Muscle layer of duodenum (tissue), 2 donors: ENCODE results near the gene COL6A2.
"Not testable (repeated sequence)": the region's sequence is repeated elsewhere in the genome, so short reads cannot be mapped to it uniquely, and the experiment has no call there.

Experiments used
- H3K27ac ChIP-seq: one replicate; pipeline ENCODE4 v1.7.0; 2013; ENCODE audit warnings: mild to moderate bottlenecking, low read length
- H3K27me3 ChIP-seq: one replicate; pipeline ENCODE4 v1.7.0; 2013; ENCODE audit warnings: low read depth, mild to moderate bottlenecking, control low read depth, low read length
- H3K36me3 ChIP-seq, 2 donors: one replicate each; pipeline ENCODE4 v1.7.0; 2013; ENCODE audit warnings: low read length in 2 of 2, control low read depth in 1 of 2, mild to moderate bottlenecking in 1 of 2; ENCODE audit not compliant: insufficient read depth in 2 of 2, control insufficient read depth in 1 of 2
- H3K4me1 ChIP-seq, 2 donors: one replicate each; pipeline ENCODE4 v1.7.0; 2013; ENCODE audit warnings: low read length in 2 of 2, mild to moderate bottlenecking in 2 of 2, control low read depth in 1 of 2, moderate library complexity in 1 of 2; ENCODE audit not compliant: insufficient read depth in 2 of 2, control insufficient read depth in 1 of 2
- H3K4me3 ChIP-seq, 2 donors: one replicate each; pipeline ENCODE4 v1.7.0; 2013; ENCODE audit warnings: low read length in 2 of 2, low read depth in 1 of 2, mild to moderate bottlenecking in 1 of 2
- H3K9me3 ChIP-seq, 2 donors: one replicate each; pipeline ENCODE4 v1.7.0; 2013; ENCODE audit warnings: low read length in 2 of 2, control low read depth in 1 of 2, mild to moderate bottlenecking in 1 of 2; ENCODE audit not compliant: control insufficient read depth in 1 of 2
- donor health status: healthy.

Gene COL6A2

GRCh38 chr21:46069166-46069565, 28.7 kb upstream of the COL6A2 start:
- Histone ChIP-seq H3K27ac (no peak overlapping the region), H3K4me1 (peaks cover 0 to 30% of the 10 kb centered on the region in 2 donors), H3K4me3 (no peak overlapping the region), H3K9me3 (no peaks in the 10 kb centered on the region), H3K27me3 (no peaks in the 10 kb centered on the region), H3K36me3 (peaks cover 0 to 4% of the 10 kb centered on the region in 2 donors)

DNA sequence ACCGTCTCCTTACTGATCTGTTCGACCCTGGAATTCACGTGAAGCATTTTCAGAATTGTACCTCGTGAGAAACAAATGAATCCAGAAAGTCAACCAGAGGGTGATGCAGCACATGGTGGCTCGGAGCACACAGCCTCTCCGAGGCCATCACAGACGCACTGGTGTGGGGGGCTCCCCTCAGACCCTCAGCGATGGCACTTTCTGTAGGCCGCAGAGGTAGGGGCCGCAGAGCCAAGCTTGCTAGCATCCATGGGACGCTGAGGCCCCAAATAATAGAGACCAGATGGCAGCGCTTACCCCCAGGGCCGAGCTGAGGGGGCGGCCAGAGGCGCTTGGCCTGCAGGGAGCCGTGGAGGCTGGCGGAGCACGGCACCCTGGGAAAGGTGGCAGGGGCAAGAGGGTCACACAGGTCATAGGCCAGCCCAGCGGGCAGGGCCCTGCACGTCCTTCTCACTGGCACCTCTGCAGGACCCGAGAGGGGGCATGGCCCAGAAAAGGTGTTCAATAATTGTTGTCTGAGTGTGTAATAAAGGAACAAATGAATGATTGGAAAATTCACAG, 28.1 kb upstream of the COL6A2 start:
- no peak overlapping the region for H3K4me3 ChIP-seq
- peaks cover 0 to 30% of the 10 kb centered on the region in 2 donors for H3K4me1 ChIP-seq
- H3K36me3 ChIP-seq, result peaks cover 0 to 4% of the 10 kb centered on the region in 2 donors
- no peak overlapping the region for H3K27ac ChIP-seq
- H3K27me3 ChIP-seq, result no peaks in the 10 kb centered on the region
- no peaks in the 10 kb centered on the region for H3K9me3 ChIP-seq

GRCh38 chr21:46071082-46071481, 26.8 kb upstream of the COL6A2 start:
- Histone ChIP-seq H3K9me3 (no peaks in the 10 kb centered on the region), H3K4me1 (peaks cover 0 to 23% of the 10 kb centered on the region in 2 donors), H3K27ac (no peak overlapping the region), H3K36me3 (no peaks in the 10 kb centered on the region), H3K4me3 (no peak overlapping the region), H3K27me3 (no peaks in the 10 kb centered on the region)

- not testable (repeated sequence) for H3K27me3 ChIP-seq, H3K36me3 ChIP-seq, H3K4me3 ChIP-seq, H3K9me3 ChIP-seq, H3K27ac ChIP-seq
- H3K4me1 ChIP-seq, result peaks cover 0 to 26% of the 10 kb centered on the region in 2 donors
These were observed 21.2 kb upstream of the COL6A2 start for GRCh38 chr21:46076724-46077123.

DNA sequence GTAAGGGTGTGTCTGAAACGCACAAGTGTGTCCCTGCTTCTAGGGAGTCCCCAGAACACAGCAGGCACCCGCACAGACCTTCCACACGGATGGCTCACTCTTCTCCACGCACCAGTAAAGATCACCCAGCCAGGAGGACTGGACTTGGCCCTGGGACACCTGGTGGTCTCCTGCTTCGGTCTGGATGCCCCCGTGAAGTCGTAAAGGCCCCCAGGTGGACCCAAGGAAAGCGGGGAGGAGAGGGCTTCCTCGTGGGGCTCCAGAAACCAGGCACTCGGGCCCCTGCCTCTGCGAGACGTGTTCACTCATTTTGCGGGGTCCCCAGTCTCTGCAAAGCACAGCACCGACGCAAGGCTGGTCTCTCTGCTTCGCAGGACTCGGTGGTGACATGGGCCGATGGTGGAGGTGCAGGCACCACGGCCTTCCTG, 20.2 kb upstream of the COL6A2 start:
- H3K4me3 ChIP-seq, result no peak overlapping the region
- H3K27ac ChIP-seq, result no peak overlapping the region
- peaks cover 0 to 26% of the 10 kb centered on the region in 2 donors for H3K4me1 ChIP-seq
- no peaks in the 10 kb centered on the region for H3K27me3 ChIP-seq
- no peaks in the 10 kb centered on the region for H3K36me3 ChIP-seq
- no peaks in the 10 kb centered on the region for H3K9me3 ChIP-seq

DNA sequence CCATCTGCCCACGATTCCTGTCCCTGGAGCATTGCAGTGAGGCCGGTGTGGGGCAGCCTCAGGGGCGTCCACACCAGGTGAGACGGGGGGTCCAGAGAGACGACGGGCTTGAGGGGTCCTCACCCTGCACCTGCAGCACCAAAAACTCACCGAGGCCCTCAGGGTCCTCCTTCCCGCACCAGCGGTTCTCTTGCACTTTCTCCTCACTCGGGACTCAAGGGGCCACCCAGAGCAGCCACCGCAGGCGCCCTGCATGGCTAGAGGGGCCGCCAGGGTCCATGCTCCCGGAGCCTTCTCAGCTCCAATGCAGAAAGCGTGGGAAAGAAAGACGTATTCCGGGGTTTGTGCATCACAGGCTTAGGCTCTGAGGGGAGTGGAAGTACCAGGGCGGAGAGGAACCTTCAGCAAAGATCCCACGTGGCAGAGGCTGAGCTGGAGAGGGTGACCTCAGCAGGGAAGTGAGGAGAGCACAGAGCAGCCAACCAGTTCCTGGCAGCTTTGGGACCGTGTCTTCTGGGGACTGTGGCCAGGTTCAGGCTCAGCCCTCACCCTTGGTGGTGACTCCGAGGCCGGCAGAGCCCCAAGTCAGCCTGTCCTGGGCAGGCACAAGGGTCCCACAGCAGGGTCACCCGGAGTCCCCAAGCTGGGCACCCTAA, 19.5 kb upstream of the COL6A2 start:
- no peak overlapping the region for H3K27ac ChIP-seq
- H3K36me3 ChIP-seq, result no peaks in the 10 kb centered on the region
- H3K27me3 ChIP-seq, result no peaks in the 10 kb centered on the region
- H3K4me3 ChIP-seq, result no peak overlapping the region
- H3K9me3 ChIP-seq, result no peaks in the 10 kb centered on the region
- H3K4me1 ChIP-seq, result peaks cover 0 to 27% of the 10 kb centered on the region in 2 donors

DNA sequence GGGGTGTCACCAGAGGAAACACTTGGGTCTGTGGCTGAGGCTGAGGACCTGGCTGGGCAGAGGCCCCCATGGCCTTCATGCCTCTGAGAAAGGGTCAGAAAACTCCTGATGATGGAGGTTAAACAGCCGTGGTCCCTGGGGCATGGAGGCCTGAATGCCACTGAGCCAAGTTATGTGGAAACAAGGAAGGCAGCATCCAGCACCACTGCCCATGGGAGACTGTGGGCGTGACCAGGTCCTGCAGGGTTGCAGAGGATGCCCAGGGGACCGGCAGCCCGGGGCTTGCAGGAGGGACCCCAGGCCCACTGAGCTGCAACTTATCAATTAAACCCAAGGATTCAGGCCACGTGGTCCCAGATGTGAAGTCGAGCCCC, 18.9 kb upstream of the COL6A2 start:
- H3K27me3 ChIP-seq, result no peaks in the 10 kb centered on the region
- no peak overlapping the region for H3K27ac ChIP-seq
- peaks cover 0 to 32% of the 10 kb centered on the region in 2 donors for H3K4me1 ChIP-seq
- no peak overlapping the region for H3K4me3 ChIP-seq
- no peaks in the 10 kb centered on the region for H3K9me3 ChIP-seq
- H3K36me3 ChIP-seq, result no peaks in the 10 kb centered on the region

GRCh38 chr21:46079352-46080170, 18.4 kb upstream of the COL6A2 start:
- Histone ChIP-seq H3K9me3 (no peaks in the 10 kb centered on the region), H3K27me3 (no peaks in the 10 kb centered on the region), H3K4me3 (no peak overlapping the region), H3K27ac (no peak overlapping the region), H3K4me1 (peaks cover 0 to 33% of the 10 kb centered on the region in 2 donors), H3K36me3 (no peaks in the 10 kb centered on the region)

- no peak overlapping the region for H3K4me3 ChIP-seq
- H3K36me3 ChIP-seq, result no peaks in the 10 kb centered on the region
- H3K27me3 ChIP-seq, result no peaks in the 10 kb centered on the region
- H3K27ac ChIP-seq, result no peak overlapping the region
- no peaks in the 10 kb centered on the region for H3K9me3 ChIP-seq
- H3K4me1 ChIP-seq, result peaks cover 0 to 33% of the 10 kb centered on the region in 2 donors
These were observed 17.5 kb upstream of the COL6A2 start for GRCh38 chr21:46080171-46081021.

DNA sequence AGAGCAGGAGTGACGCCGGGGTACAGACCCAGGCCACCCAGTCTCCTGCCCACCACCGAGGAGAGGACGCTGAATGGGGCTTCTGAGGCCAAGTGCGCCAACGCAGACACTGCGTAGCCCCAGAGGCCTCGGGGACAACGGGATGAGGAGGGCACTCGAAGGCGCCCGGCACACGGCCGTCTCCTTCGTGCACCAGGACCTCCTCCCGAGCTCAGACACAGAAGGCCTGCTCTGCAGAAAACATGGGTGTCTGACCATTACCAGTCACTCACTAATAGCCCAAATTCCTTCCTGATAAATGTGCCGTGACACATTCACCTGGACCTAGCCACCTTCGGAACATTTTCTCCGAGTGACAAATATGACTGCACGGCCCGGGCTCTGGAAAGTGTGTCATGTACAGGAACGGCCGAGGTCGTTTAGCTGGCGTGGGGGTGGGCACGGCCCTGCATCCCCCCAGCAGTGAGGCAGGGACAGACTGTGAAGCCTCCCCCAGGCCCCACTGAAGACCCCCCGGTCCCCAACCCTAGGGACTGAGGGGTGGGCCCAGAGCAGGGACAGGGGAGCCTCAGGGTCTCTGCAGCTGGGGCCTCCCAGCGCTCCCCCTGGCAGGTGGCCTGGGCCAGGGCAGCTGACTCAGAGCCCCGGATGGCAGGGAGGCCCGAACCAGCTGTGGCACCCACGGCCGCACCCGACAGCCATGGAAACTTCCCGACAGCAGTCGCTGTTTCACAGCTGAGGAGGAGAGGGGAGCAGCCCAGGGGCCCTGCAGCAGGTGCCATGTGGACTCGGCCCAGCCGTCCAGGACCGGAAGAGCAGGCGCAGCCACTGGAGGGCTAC, 16.7 kb upstream of the COL6A2 start:
- Histone ChIP-seq H3K4me3 (no peak overlapping the region), H3K36me3 (no peaks in the 10 kb centered on the region), H3K9me3 (no peaks in the 10 kb centered on the region), H3K27me3 (no peaks in the 10 kb centered on the region), H3K4me1 (peaks cover 0 to 33% of the 10 kb centered on the region in 2 donors), H3K27ac (no peak overlapping the region)
